OCI-M1 (cell line): Measurements from ENCODE around the gene SLC15A1.

ENCODE experiments used
- DNase-seq: peaks from one replicate; lab custom pipeline; 2025; lab: John Stamatoyannopoulos, UW

Gene SLC15A1

GRCh38 chr13:98752467-98753290 lies at the start of gene SLC15A1:
Gene SLC15A1 (minus strand): TSS chr13:98752672. CDS start chr13:98752598, 74 bp downstream.
- no peak for DNase-seq

GRCh38 chr13:98801626-98802418 lies 49.4 kb upstream of the SLC15A1 start:
- no peak for DNase-seq

GRCh38 chr13:98800078-98800477 lies 47.6 kb upstream of the SLC15A1 start:
- no peak for DNase-seq

GRCh38 chr13:98798849-98799645 lies 46.6 kb upstream of the SLC15A1 start:
- DNase-seq, result peak; percentile 12

- DNase-seq, result peak; percentile 83
These were observed 45.0 kb upstream of the SLC15A1 start for GRCh38 chr13:98797456-98797855.

- peak; percentile 81 for DNase-seq
These were observed 44.3 kb upstream of the SLC15A1 start for GRCh38 chr13:98796798-98797197.

GRCh38 chr13:98796191-98796590 lies 43.7 kb upstream of the SLC15A1 start:
- no peak for DNase-seq

GRCh38 chr13:98795220-98795619 lies 42.7 kb upstream of the SLC15A1 start:
- DNase-seq, result no peak

- DNase-seq, result no peak
These were observed 42.0 kb upstream of the SLC15A1 start for GRCh38 chr13:98794498-98794897.

- DNase-seq, result no peak
These were observed 40.5 kb upstream of the SLC15A1 start for GRCh38 chr13:98792785-98793495.

- DNase-seq, result no peak
These were observed 39.8 kb upstream of the SLC15A1 start for GRCh38 chr13:98792321-98792720.

- DNase-seq, result no peak
These were observed 39.1 kb upstream of the SLC15A1 start for GRCh38 chr13:98791611-98792010.

GRCh38 chr13:98787996-98788395 lies 35.5 kb upstream of the SLC15A1 start:
- DNase-seq, result no peak

- DNase-seq, result no peak
These were observed 34.7 kb upstream of the SLC15A1 start for GRCh38 chr13:98787173-98787572.

- DNase-seq, result no peak
These were observed 33.6 kb upstream of the SLC15A1 start for GRCh38 chr13:98786023-98786422.

GRCh38 chr13:98785405-98785804 lies 32.9 kb upstream of the SLC15A1 start:
- DNase-seq, result no peak

- no peak for DNase-seq
These were observed 32.2 kb upstream of the SLC15A1 start for GRCh38 chr13:98784666-98785065.

GRCh38 chr13:98783856-98784478 lies 31.5 kb upstream of the SLC15A1 start:
- DNase-seq, result no peak

- no peak for DNase-seq
These were observed 30.2 kb upstream of the SLC15A1 start for GRCh38 chr13:98782654-98783053.

- DNase-seq, result no peak
These were observed 29.4 kb upstream of the SLC15A1 start for GRCh38 chr13:98781905-98782304.

- DNase-seq, result no peak
These were observed 29.0 kb upstream of the SLC15A1 start for GRCh38 chr13:98781470-98781869.
